GM18873 (cell line): ENCODE data around the gene SLC38A10.

ENCODE experiments used
- ATAC-seq: cut with Tn5 transposase; IDR thresholded peaks from one replicate; pipeline ENCODE4 v1.9.1; 2021; ENCODE audit warnings: mild to moderate bottlenecking, moderate library complexity, moderate number of reproducible peaks; ENCODE audit not compliant: unreplicated experiment, low FRiP score

The SLC38A10 gene

GRCh38 chr17:81332118-81332834, 37.2 kb upstream of the SLC38A10 start:
- ATAC-seq = no peak

GRCh38 chr17:81331527-81332043, 36.5 kb upstream of the SLC38A10 start:
- no peak for ATAC-seq

GRCh38 chr17:81330884-81331245, 35.8 kb upstream of the SLC38A10 start:
- ATAC-seq = no peak

- ATAC-seq = no peak
Observed at GRCh38 chr17:81329927-81330883, 35.1 kb upstream of the SLC38A10 start.

GRCh38 chr17:81328978-81329926, 34.1 kb upstream of the SLC38A10 start:
- ATAC-seq = no peak

GRCh38 chr17:81328489-81328888, 33.4 kb upstream of the SLC38A10 start:
- no peak for ATAC-seq

GRCh38 chr17:81325714-81326358, 30.7 kb upstream of the SLC38A10 start:
- no peak for ATAC-seq

- ATAC-seq = no peak
Observed at GRCh38 chr17:81324851-81325713, 30.0 kb upstream of the SLC38A10 start.

- no peak for ATAC-seq
Observed at GRCh38 chr17:81324177-81324850, 29.2 kb upstream of the SLC38A10 start.

- no peak for ATAC-seq
Observed at GRCh38 chr17:81323411-81323868, 28.3 kb upstream of the SLC38A10 start.

- no peak for ATAC-seq
Observed at GRCh38 chr17:81323083-81323369, 27.9 kb upstream of the SLC38A10 start.

GRCh38 chr17:81322271-81323082, 27.4 kb upstream of the SLC38A10 start:
- ATAC-seq = no peak

- ATAC-seq = no peak
Observed at GRCh38 chr17:81317961-81318605, 23.0 kb upstream of the SLC38A10 start.

- ATAC-seq = no peak
Observed at GRCh38 chr17:81317530-81317821, 22.4 kb upstream of the SLC38A10 start.

- no peak for ATAC-seq
Observed at GRCh38 chr17:81315885-81316391, 20.8 kb upstream of the SLC38A10 start.

- ATAC-seq = no peak
Observed at GRCh38 chr17:81315129-81315884, 20.2 kb upstream of the SLC38A10 start.
